ENCODE data around the gene AICDA.

Gene AICDA

DNA sequence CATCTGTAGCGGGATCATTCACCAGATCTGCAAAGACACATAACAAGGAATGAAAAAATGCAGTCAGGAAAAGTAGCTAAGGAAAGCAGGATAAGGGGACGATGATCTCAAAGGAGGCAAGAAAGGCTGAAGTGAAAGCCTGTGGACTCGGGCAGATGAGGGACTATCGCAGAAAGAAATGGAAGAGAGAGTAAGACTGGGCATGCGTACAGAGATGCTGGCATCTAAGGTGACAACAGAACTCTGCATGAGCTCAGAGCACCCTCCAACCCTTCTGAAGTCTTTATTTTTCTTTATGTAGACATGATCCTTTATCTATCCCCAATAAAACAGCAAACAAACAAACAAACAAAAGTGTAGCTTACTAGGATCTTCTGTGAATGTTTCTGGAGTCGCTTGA is 42.8 kb upstream of the AICDA start:
- no peaks in the 10 kb centered on the region for H3K4me1 ChIP-seq (ENCODE audit: control insufficient read depth in 2 of 2, insufficient read depth in 1 of 2, low read depth in 1 of 2, low read length in 2 of 2)
- no peak overlapping the region for H3K4me2 ChIP-seq (ENCODE audit: insufficient read depth, low read length, poor library complexity, severe bottlenecking)
- no peaks in the 10 kb centered on the region for H3K36me3 ChIP-seq (replicated peaks in 1 of 2; ENCODE audit: control insufficient read depth in 2 of 2, insufficient read depth in 2 of 2, low read length in 2 of 2)
- no peaks in the 10 kb centered on the region for H3K9me3 ChIP-seq (replicated peaks in 1 of 2; ENCODE audit: control insufficient read depth in 2 of 2, insufficient read depth in 1 of 2, low read depth in 1 of 2, low read length in 2 of 2)
- no peak overlapping the region for H3K27ac ChIP-seq (replicated peaks; ENCODE audit: low read length)
- no peak overlapping the region for H2AK5ac ChIP-seq (ENCODE audit: low read depth, low read length)
- H3K4me3 ChIP-seq (ENCODE audit: low read length in 2 of 2), result no peak overlapping the region
- H2BK5ac ChIP-seq (ENCODE audit: low read length), result no peak overlapping the region
- no peak overlapping the region for H2BK120ac ChIP-seq (ENCODE audit: low read depth, low read length)
- no peak overlapping the region for H2AFZ ChIP-seq (ENCODE audit: low read length)
- no peak overlapping the region for H3K4ac ChIP-seq (ENCODE audit: low read length)
- H3K18ac ChIP-seq (ENCODE audit: low read length), result no peak overlapping the region
- H3K9ac ChIP-seq (ENCODE audit: low read depth, low read length, poor library complexity), result no peak overlapping the region
- no peak overlapping the region for H2BK12ac ChIP-seq (ENCODE audit: low read length)
- no peak overlapping the region for H2BK15ac ChIP-seq (ENCODE audit: low read length)
- no peak overlapping the region for H3K23ac ChIP-seq (ENCODE audit: low read depth, low read length, poor library complexity)
- H4K8ac ChIP-seq (ENCODE audit: low read depth, low read length), result no peak overlapping the region
- no peak overlapping the region for H4K91ac ChIP-seq (ENCODE audit: low read depth, low read length, poor library complexity)
- no peaks in the 10 kb centered on the region for H3K79me1 ChIP-seq (ENCODE audit: low read depth, low read length)
- no peak for DNase-seq (ENCODE audit: low spot score)
- WGBS, 2 donors (ENCODE audit: extremely low coverage in 2 of 2, insufficient read length in 2 of 2, insufficient replicate concordance in 1 of 2), result no CpG with 5 or more reads among the region's 6 CpGs
- no peaks in the 10 kb centered on the region for H3K27me3 ChIP-seq (ENCODE audit: control insufficient read depth in 3 of 3, insufficient read depth in 3 of 3, low read depth in 1 of 3, low read length in 3 of 3)
- H3K14ac ChIP-seq (ENCODE audit: low read length), result no peak overlapping the region

DNA sequence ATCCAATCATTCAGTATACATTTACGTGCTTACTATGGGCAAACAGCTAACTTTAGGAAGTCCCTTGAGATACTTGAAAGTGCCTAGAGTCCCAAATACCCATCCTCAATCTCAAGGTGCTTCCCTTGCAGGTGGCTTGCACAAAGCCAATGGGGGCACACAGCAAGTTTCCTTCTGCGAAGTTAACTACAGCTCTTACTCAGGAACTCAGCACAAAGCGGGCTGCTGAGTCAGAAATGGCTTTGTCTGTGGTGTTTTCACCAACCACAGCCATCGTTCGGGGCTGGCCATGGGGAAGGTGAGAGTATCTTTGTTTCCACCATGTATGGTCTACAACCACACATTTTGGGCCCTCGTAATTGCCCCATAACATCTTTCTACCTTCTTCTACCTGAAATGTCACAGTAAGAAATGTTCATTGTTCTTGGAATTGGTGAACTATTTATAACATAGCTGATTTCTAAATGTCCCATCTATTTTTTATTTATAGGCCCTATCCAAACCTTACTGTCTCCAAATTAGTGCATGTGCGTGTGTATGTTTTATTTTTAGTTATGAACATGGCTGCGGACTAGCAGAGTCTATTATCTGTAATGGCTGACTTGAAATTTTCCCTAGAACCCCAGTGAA is 36.0 kb upstream of the AICDA start:
- no peak overlapping the region for H3K27ac ChIP-seq (replicated peaks; ENCODE audit: low read length)
- no peak for DNase-seq (ENCODE audit: low spot score)
- no peak overlapping the region for H3K18ac ChIP-seq (ENCODE audit: low read length)
- no peak overlapping the region for H2BK15ac ChIP-seq (ENCODE audit: low read length)
- no peak overlapping the region for H4K91ac ChIP-seq (ENCODE audit: low read depth, low read length, poor library complexity)
- no peaks in the 10 kb centered on the region for H3K36me3 ChIP-seq (replicated peaks in 1 of 2; ENCODE audit: control insufficient read depth in 2 of 2, insufficient read depth in 2 of 2, low read length in 2 of 2)
- H2BK12ac ChIP-seq (ENCODE audit: low read length), result no peak overlapping the region
- no peak overlapping the region for H4K8ac ChIP-seq (ENCODE audit: low read depth, low read length)
- H3K9ac ChIP-seq (ENCODE audit: low read depth, low read length, poor library complexity), result no peak overlapping the region
- H3K9me3 ChIP-seq (replicated peaks in 1 of 2; ENCODE audit: control insufficient read depth in 2 of 2, insufficient read depth in 1 of 2, low read depth in 1 of 2, low read length in 2 of 2), result no peaks in the 10 kb centered on the region
- no peak overlapping the region for H2AFZ ChIP-seq (ENCODE audit: low read length)
- H3K79me1 ChIP-seq (ENCODE audit: low read depth, low read length), result no peaks in the 10 kb centered on the region
- no CpG with 5 or more reads among the region's 8 CpGs for WGBS, 2 donors (ENCODE audit: extremely low coverage in 2 of 2, insufficient read length in 2 of 2, insufficient replicate concordance in 1 of 2)
- no peak overlapping the region for H2AK5ac ChIP-seq (ENCODE audit: low read depth, low read length)
- H2BK120ac ChIP-seq (ENCODE audit: low read depth, low read length), result no peak overlapping the region
- H3K14ac ChIP-seq (ENCODE audit: low read length), result no peak overlapping the region
- H3K4me2 ChIP-seq (ENCODE audit: insufficient read depth, low read length, poor library complexity, severe bottlenecking), result no peak overlapping the region
- no peaks in the 10 kb centered on the region for H3K4me1 ChIP-seq (ENCODE audit: control insufficient read depth in 2 of 2, insufficient read depth in 1 of 2, low read depth in 1 of 2, low read length in 2 of 2)
- H3K4ac ChIP-seq (ENCODE audit: low read length), result no peak overlapping the region
- H2BK5ac ChIP-seq (ENCODE audit: low read length), result no peak overlapping the region
- H3K23ac ChIP-seq (ENCODE audit: low read depth, low read length, poor library complexity), result no peak overlapping the region
- no peak overlapping the region for H3K4me3 ChIP-seq (ENCODE audit: low read length in 2 of 2)
- no peaks in the 10 kb centered on the region for H3K27me3 ChIP-seq (ENCODE audit: control insufficient read depth in 3 of 3, insufficient read depth in 3 of 3, low read depth in 1 of 3, low read length in 3 of 3)

DNA sequence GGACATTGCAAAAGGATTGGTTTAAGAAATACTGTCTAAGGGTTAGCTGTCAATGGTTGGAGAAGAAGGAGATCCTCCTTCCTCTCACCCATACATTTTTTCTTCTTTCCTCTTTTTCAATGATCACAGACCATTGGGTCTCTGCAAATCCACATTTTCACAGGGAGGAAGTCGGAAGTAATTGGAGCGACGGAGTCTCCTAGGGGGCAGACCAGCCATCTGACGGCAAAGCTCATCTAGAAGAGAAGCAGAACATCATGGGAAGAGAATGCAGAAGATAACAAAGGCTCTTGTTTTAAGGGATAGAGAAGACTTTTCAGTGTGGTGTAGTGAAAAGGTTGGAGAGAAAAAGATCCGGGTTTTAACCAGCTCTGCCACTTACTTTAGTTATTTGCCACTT is 35.3 kb upstream of the AICDA start:
- H4K8ac ChIP-seq (ENCODE audit: low read depth, low read length), result no peak overlapping the region
- H2BK5ac ChIP-seq (ENCODE audit: low read length), result no peak overlapping the region
- H2AFZ ChIP-seq (ENCODE audit: low read length), result no peak overlapping the region
- H2BK15ac ChIP-seq (ENCODE audit: low read length), result no peak overlapping the region
- H3K23ac ChIP-seq (ENCODE audit: low read depth, low read length, poor library complexity), result no peak overlapping the region
- H2BK120ac ChIP-seq (ENCODE audit: low read depth, low read length), result no peak overlapping the region
- no peaks in the 10 kb centered on the region for H3K9me3 ChIP-seq (replicated peaks in 1 of 2; ENCODE audit: control insufficient read depth in 2 of 2, insufficient read depth in 1 of 2, low read depth in 1 of 2, low read length in 2 of 2)
- H3K4me1 ChIP-seq (ENCODE audit: control insufficient read depth in 2 of 2, insufficient read depth in 1 of 2, low read depth in 1 of 2, low read length in 2 of 2), result no peaks in the 10 kb centered on the region
- H3K36me3 ChIP-seq (replicated peaks in 1 of 2; ENCODE audit: control insufficient read depth in 2 of 2, insufficient read depth in 2 of 2, low read length in 2 of 2), result no peaks in the 10 kb centered on the region
- H2BK12ac ChIP-seq (ENCODE audit: low read length), result no peak overlapping the region
- H3K79me1 ChIP-seq (ENCODE audit: low read depth, low read length), result no peaks in the 10 kb centered on the region
- H3K27me3 ChIP-seq (ENCODE audit: control insufficient read depth in 3 of 3, insufficient read depth in 3 of 3, low read depth in 1 of 3, low read length in 3 of 3), result no peaks in the 10 kb centered on the region
- no peak overlapping the region for H3K14ac ChIP-seq (ENCODE audit: low read length)
- no peak for DNase-seq (ENCODE audit: low spot score)
- H2AK5ac ChIP-seq (ENCODE audit: low read depth, low read length), result no peak overlapping the region
- no peak overlapping the region for H3K18ac ChIP-seq (ENCODE audit: low read length)
- no peak overlapping the region for H3K4me2 ChIP-seq (ENCODE audit: insufficient read depth, low read length, poor library complexity, severe bottlenecking)
- no CpG with 5 or more reads among the region's 5 CpGs for WGBS, 2 donors (ENCODE audit: extremely low coverage in 2 of 2, insufficient read length in 2 of 2, insufficient replicate concordance in 1 of 2)
- no peak overlapping the region for H3K27ac ChIP-seq (replicated peaks; ENCODE audit: low read length)
- no peak overlapping the region for H3K4ac ChIP-seq (ENCODE audit: low read length)
- H4K91ac ChIP-seq (ENCODE audit: low read depth, low read length, poor library complexity), result no peak overlapping the region
- H3K4me3 ChIP-seq (ENCODE audit: low read length in 2 of 2), result no peak overlapping the region
- H3K9ac ChIP-seq (ENCODE audit: low read depth, low read length, poor library complexity), result no peak overlapping the region

DNA sequence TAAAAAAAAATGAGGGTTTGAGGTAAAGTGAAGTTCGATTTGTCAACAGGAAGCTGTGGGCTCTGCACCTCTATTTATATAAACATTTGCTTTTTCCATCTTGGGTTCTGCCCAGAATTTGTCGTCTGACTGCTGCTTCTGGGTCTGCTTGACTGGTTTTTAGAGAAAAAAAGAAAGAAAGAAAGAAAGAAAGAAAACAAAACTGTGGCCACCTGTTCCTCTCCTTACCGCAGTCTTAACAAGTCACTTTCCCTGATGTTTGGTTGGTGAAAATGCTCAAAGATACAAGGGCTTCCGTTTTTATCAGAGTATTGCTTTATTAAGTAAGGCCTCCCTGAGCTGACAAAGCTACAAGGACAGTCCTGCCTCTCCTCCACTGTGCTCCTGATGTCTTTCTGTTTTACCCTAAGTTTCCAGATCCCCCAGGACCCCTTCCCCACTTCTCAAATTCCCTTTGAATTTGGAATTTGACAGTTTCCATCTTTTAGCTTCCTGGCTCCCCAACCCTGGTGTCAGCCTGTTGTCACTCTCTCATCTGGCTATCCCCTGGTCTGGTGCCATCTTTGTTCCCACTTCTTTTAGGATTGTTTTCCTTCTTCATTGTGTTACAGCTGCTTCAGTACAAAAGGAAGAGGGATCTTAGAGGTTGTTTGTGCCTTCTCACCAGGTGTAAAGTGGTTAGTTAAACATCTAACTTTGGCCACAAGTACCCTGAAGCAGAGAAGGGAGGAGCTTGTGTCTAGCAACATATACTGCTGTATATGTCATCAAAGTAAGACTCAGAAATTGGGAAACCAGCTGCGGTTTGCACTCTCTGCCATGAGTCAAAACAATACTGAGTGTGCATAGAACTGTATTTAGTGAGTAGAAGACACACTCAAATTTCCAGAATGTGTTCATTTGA is 31.9 kb upstream of the AICDA start:
- Histone ChIP-seq H2BK120ac (ENCODE audit: low read depth, low read length) (no peak overlapping the region), H3K4me1 (ENCODE audit: control insufficient read depth in 2 of 2, insufficient read depth in 1 of 2, low read depth in 1 of 2, low read length in 2 of 2) (no peaks in the 10 kb centered on the region), H3K9me3 (replicated peaks in 1 of 2; ENCODE audit: control insufficient read depth in 2 of 2, insufficient read depth in 1 of 2, low read depth in 1 of 2, low read length in 2 of 2) (no peaks in the 10 kb centered on the region), H3K27me3 (ENCODE audit: control insufficient read depth in 3 of 3, insufficient read depth in 3 of 3, low read depth in 1 of 3, low read length in 3 of 3) (no peaks in the 10 kb centered on the region), H2BK5ac (ENCODE audit: low read length) (no peak overlapping the region), H3K23ac (ENCODE audit: low read depth, low read length, poor library complexity) (no peak overlapping the region), H2BK15ac (ENCODE audit: low read length) (no peak overlapping the region), H2BK12ac (ENCODE audit: low read length) (no peak overlapping the region), H3K4me2 (ENCODE audit: insufficient read depth, low read length, poor library complexity, severe bottlenecking) (no peak overlapping the region), H3K4me3 (ENCODE audit: low read length in 2 of 2) (no peak overlapping the region), H3K36me3 (replicated peaks in 1 of 2; ENCODE audit: control insufficient read depth in 2 of 2, insufficient read depth in 2 of 2, low read length in 2 of 2) (no peaks in the 10 kb centered on the region), H3K18ac (ENCODE audit: low read length) (no peak overlapping the region), H2AFZ (ENCODE audit: low read length) (peak overlapping the region; percentile 22), H3K14ac (ENCODE audit: low read length) (no peak overlapping the region), H3K9ac (ENCODE audit: low read depth, low read length, poor library complexity) (no peak overlapping the region), H4K91ac (ENCODE audit: low read depth, low read length, poor library complexity) (no peak overlapping the region), H4K8ac (ENCODE audit: low read depth, low read length) (no peak overlapping the region), H2AK5ac (ENCODE audit: low read depth, low read length) (no peak overlapping the region), H3K79me1 (ENCODE audit: low read depth, low read length) (no peaks in the 10 kb centered on the region), H3K4ac (ENCODE audit: low read length) (no peak overlapping the region), H3K27ac (replicated peaks; ENCODE audit: low read length) (no peak overlapping the region)
- DNase-seq (ENCODE audit: low spot score), result no peak
- WGBS, 2 donors (ENCODE audit: extremely low coverage in 2 of 2, insufficient read length in 2 of 2, insufficient replicate concordance in 1 of 2), result no CpG with 5 or more reads among the region's 5 CpGs
